Neural progenitor cell (in vitro differentiated cells): Measurements from ENCODE around the gene JCAD.

Experiments used
- CTCF ChIP-seq: fragments of 200-600 bp; sonication (generic); IDR thresholded peaks from 2 replicates; pipeline ENCODE4 v1.5.1; 2017; ENCODE audit warnings: antibody characterized with exemption, mild to moderate bottlenecking
- EZH2phosphoT487 ChIP-seq: fragments of 200-600 bp; sonication (generic); IDR thresholded peaks from 2 replicates; pipeline ENCODE4 v1.6.1; 2017; ENCODE audit warnings: antibody characterized with exemption

- TF ChIP-seq CTCF: no peak
- no peak for TF ChIP-seq EZH2phosphoT487
These were observed 48.0 kb downstream of the JCAD start for GRCh38 chr10:30011396-30011795.
